ENCODE data around the gene FBN3.

DNA sequence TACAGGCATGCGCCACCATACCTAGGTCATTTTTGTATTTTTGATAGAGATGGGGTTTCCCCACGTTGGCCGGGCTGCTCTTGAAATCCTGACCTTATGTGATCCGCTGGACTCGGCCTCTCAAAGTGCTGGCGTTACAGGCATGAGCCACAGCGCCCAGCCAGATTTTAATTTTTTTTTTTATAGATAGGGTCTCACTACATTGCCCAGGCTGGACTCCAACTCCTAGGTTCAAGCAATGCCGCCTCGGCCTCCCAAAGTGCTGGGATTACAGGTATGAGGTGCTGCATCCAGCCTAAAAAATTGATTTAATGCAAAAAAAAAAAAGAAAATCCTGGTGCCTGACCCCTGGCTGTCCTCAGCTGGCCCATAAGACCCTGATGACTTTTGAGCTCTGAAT lies 34.9 kb upstream of the FBN3 start:
- no peak for TF ChIP-seq POLR2A (IDR thresholded peaks at IDR 0.05)
- TF ChIP-seq, protein P1, sequence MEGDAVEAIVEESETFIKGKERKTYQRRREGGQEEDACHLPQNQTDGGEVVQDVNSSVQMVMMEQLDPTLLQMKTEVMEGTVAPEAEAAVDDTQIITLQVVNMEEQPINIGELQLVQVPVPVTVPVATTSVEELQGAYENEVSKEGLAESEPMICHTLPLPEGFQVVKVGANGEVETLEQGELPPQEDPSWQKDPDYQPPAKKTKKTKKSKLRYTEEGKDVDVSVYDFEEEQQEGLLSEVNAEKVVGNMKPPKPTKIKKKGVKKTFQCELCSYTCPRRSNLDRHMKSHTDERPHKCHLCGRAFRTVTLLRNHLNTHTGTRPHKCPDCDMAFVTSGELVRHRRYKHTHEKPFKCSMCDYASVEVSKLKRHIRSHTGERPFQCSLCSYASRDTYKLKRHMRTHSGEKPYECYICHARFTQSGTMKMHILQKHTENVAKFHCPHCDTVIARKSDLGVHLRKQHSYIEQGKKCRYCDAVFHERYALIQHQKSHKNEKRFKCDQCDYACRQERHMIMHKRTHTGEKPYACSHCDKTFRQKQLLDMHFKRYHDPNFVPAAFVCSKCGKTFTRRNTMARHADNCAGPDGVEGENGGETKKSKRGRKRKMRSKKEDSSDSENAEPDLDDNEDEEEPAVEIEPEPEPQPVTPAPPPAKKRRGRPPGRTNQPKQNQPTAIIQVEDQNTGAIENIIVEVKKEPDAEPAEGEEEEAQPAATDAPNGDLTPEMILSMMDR (IDR thresholded peaks at IDR 0.05): no peak

Measured in lower leg skin (tissue), 3 donors.